Non-pigmented ciliary epithelial cell (primary cell): Measurements from ENCODE around the gene AVPR2.

Experiments
- DNase-seq: peaks from one replicate; pipeline ENCODE4 v3.0.0-alpha.2; 2010; ENCODE audit warnings: low read depth

Gene AVPR2

DNA sequence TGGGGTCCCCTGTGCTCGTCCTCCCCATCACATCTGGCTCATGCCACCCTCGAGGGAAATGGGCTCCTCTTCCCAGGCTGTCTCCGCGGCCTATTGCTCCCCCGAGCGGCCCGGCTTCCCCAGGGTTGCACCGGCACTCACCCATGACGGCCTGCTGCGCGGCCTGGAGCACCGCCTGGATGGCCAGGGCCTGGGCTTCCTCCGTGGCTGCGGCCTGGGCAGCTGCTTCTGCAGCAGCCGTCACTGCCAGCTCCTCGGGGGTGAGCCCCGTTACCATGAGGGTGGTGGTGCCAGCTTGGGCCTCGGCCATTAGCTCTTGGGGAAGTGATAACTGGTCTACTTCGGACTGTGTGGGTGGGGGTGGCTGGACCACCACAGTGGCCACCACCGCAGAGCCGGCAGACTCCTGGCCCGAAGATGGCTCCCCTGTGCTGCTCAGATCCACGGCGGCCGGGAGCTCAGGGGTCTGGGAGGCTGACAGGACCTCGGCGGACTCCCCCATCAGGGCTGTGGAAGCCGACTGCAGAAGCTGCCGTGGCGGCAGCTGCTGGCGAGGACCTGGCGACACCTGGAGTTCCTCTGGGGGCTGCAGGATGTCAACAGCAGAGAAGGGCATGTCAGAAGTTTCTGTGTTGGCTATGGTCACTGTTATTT lies 48.0 kb downstream of the AVPR2 start:
- DNase-seq, result no peak

GRCh38 chrX:153953342-153953830 lies 48.9 kb downstream of the AVPR2 start:
- DNase-seq, result no peak

DNA sequence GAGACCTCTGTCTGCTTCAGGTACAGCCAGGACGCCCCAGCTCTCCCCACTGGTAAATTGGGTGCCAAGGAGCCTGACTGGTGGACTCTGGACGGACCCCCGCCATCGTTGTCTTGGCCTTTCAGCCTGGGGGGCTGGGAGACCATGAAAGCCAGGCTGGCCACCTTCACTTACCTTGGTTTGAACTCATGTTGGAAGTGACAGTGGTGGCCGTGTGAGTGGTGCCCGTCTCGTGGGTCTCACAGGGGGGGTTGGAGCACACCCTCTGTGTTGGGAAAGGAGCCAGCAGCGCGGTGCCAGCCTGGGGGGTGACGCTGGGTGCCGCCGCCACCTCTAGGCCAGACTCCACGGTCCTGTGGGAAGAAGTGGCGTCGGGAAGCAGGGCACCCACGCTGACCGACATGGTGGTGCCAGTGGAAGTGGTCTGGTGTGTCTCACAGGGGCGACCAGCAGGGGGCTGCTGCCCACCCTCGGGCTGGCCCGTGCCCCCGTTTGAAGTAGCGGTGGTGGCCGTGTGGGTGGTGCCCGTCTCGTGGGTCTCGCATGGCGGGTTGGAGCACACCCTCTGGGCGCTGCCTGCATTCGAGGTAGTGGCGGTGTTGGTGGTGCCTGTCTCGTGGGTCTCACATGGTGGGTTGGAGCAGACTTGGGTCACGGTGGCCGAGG lies 49.6 kb downstream of the AVPR2 start:
- DNase-seq, result no peak

DNA sequence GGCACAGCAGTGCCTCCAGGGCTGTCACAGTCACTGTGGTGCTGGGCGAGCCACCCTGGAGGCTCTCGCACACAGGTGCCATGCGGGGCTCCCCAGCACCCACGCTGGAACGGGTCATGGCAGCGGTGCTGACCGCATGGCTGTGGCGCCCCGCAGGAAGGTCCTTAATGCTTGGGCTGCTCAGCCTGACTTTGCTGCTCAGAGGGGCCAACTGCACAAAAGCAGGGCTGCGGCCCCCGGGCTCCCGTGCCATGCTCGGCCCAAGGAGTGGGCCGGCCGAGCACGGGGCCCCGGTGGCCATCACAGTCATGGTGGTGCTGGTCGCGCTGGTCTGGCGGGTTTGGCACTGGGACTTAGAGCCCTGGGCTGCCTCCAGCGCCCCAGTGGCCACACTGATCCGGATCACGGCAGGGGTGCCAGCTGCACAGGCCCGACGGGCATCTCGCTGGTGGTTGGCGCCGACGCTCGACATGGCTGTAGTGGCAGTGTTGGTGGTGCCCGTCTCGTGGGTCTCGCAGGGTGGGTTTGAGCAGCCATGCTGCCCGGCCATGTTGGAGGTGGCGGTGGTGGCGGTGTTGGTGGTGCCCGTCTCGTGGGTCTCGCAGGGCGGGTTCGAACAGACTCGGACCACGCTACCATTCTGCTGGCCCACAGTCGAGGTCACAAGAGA lies 50.2 kb downstream of the AVPR2 start:
- no peak for DNase-seq

- DNase-seq, result no peak
These were observed 50.8 kb downstream of the AVPR2 start for GRCh38 chrX:153955228-153955732.

GRCh38 chrX:153956044-153956907 lies 51.8 kb downstream of the AVPR2 start:
- DNase-seq, result no peak
